Islet precursor cell (in vitro differentiated cells): ENCODE measurements around the gene PPP2CA.
A peak's percentile ranks its signal among the peaks of the same experiment; 100 is the strongest.
"Not testable (repeated sequence)": the region's sequence is repeated elsewhere in the genome, so short reads cannot be mapped to it uniquely, and the experiment has no call there.

Source experiments
- DNase-seq: peaks from one replicate; pipeline ENCODE4 v3.0.0-alpha.2; 2018

PPP2CA gene

GRCh38 chr5:134225780-134226440 is at the start of gene PPP2CA:
Gene PPP2CA, minus strand, starts transcription at chr5:134226073. Its CDS starts 212 bp downstream, at chr5:134225861.
- peak; percentile 99 for DNase-seq

- DNase-seq, result no peak
Observed at GRCh38 chr5:134273642-134274395, 47.9 kb upstream of the PPP2CA start.

- DNase-seq, result no peak
Observed at GRCh38 chr5:134271059-134271458, 45.2 kb upstream of the PPP2CA start.

- no peak for DNase-seq
Observed at GRCh38 chr5:134268919-134269318, 43.0 kb upstream of the PPP2CA start.

GRCh38 chr5:134268019-134268601 is 42.2 kb upstream of the PPP2CA start:
- DNase-seq, result no peak

- no peak for DNase-seq
Observed at GRCh38 chr5:134267366-134268018, 41.6 kb upstream of the PPP2CA start.

- DNase-seq, result no peak
Observed at GRCh38 chr5:134263801-134264200, 37.9 kb upstream of the PPP2CA start.

- not testable (repeated sequence) for DNase-seq
Observed at GRCh38 chr5:134262629-134263028, 36.8 kb upstream of the PPP2CA start.

GRCh38 chr5:134258896-134259295 is 33.0 kb upstream of the PPP2CA start:
- no peak for DNase-seq

- no peak for DNase-seq
Observed at GRCh38 chr5:134257176-134257575, 31.3 kb upstream of the PPP2CA start.

- no peak for DNase-seq
Observed at GRCh38 chr5:134255418-134256150, 29.7 kb upstream of the PPP2CA start.

GRCh38 chr5:134253368-134254153 is 27.7 kb upstream of the PPP2CA start:
- DNase-seq, result not testable (repeated sequence)

- DNase-seq, result peak; percentile 89
Observed at GRCh38 chr5:134252671-134253070, 26.8 kb upstream of the PPP2CA start.

GRCh38 chr5:134250949-134251348 is 25.1 kb upstream of the PPP2CA start:
- no peak for DNase-seq

GRCh38 chr5:134249469-134250379 is 23.9 kb upstream of the PPP2CA start:
- DNase-seq, result no peak

- DNase-seq, result no peak
Observed at GRCh38 chr5:134248256-134248655, 22.4 kb upstream of the PPP2CA start.

GRCh38 chr5:134247428-134248224 is 21.8 kb upstream of the PPP2CA start:
- DNase-seq, result no peak

- peak; percentile 64 for DNase-seq
Observed at GRCh38 chr5:134246771-134247427, 21.0 kb upstream of the PPP2CA start.

- no peak for DNase-seq
Observed at GRCh38 chr5:134245692-134246091, 19.8 kb upstream of the PPP2CA start.
